Omental fat pad (tissue), 4 donors: ENCODE data around the gene TMEM163. TPM values are rescaled to one million over a fixed set of nuclear protein-coding genes. Genes with fewer than 3 reads are reported as not detected.

Experiments
- ATAC-seq: fragments of 150-250 bp; one replicate; pipeline ENCODE4 v1.9.1; 2016; ENCODE audit warnings: mild to moderate bottlenecking, moderate library complexity; ENCODE audit not compliant: low FRiP score
- DNase-seq: peaks from one replicate; pipeline ENCODE4 v3.0.0-alpha.2; 2019; ENCODE audit warnings: low spot score
- total RNA-seq, 4 donors: library from RNA; depleted of rRNA; stranded (reverse); fragments of >200 nt; gene quantifications; one replicate each; pipeline ENCODE4 v1.1.0, GENCODE V29; 2016
- TF ChIP-seq, protein P1 (sequence below), 3 donors: fragments of 450-650 bp; IDR thresholded peaks; one replicate each; pipeline ENCODE4 v1.5.1; 2016 to 2017; ENCODE audit warnings: antibody characterized with exemption in 3 of 3, mild to moderate bottlenecking in 3 of 3, moderate library complexity in 2 of 3

Gene TMEM163
- total RNA-seq, 4 donors from 2014 or later = 0.28 to 6.4 (median 1.2) TPM

DNA sequence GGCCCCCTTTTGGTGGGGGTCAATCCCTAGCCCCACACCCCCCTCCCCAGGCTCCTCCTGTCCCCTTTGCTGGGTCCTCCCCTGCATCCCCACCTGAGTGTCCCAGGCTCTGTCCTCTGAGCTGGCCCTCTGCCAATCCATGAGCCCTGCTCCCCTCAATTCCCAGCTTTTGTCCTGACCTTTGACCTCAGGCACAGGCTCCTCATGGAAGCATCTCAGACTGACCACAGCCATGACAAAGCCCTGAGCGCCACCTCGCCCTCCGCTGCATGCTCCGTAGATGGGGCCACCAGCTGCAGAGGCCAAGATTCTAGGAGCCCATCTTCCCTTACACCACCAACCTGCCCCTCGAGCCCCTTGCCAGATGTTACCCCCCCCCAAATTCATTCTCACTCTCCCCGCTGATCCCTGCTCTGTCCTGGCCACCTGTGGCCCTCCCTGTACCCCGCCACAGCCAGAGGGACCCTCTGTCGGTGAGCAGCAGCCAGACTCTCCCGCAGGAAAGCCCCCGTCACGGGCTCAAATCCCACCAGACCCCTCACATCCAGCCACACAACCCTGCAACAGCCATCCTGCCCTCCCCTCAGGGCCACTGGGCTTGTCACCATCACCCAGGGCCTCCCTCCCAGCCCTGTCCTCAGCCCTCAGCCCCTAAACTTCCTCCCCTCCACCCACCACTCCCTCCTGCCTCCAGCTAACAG, 258.9 kb downstream of the TMEM163 start:
- DNase-seq (no peak), ATAC-seq (no peak)

DNA sequence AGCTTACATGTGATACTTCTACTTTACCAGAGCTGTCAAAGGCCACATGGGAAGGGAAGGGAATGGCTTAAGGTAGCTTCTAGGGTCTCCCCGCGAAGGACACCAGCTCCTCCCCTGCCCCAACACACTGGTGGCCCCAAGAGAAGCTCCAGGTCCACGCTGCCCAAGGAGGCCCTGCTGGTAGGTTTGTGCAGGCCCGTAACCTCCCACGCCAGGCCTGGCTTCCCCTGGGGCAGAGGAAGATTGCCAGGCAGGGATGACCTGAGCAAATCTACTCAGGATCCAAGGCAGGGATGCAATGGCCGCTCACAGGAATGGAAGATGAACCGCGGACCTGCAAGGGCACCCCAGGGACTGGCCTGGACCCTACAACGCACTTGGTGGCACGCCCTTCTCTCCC, 259.9 kb downstream of the TMEM163 start:
- no peak for DNase-seq
- TF ChIP-seq, protein P1, sequence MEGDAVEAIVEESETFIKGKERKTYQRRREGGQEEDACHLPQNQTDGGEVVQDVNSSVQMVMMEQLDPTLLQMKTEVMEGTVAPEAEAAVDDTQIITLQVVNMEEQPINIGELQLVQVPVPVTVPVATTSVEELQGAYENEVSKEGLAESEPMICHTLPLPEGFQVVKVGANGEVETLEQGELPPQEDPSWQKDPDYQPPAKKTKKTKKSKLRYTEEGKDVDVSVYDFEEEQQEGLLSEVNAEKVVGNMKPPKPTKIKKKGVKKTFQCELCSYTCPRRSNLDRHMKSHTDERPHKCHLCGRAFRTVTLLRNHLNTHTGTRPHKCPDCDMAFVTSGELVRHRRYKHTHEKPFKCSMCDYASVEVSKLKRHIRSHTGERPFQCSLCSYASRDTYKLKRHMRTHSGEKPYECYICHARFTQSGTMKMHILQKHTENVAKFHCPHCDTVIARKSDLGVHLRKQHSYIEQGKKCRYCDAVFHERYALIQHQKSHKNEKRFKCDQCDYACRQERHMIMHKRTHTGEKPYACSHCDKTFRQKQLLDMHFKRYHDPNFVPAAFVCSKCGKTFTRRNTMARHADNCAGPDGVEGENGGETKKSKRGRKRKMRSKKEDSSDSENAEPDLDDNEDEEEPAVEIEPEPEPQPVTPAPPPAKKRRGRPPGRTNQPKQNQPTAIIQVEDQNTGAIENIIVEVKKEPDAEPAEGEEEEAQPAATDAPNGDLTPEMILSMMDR (IDR thresholded peaks at IDR 0.05) = no peak
- ATAC-seq = no peak

More for the DNA sequence above, 258.9 kb downstream of the TMEM163 start:
- TF ChIP-seq, protein P1 (IDR thresholded peaks at IDR 0.05) = no peak

DNA sequence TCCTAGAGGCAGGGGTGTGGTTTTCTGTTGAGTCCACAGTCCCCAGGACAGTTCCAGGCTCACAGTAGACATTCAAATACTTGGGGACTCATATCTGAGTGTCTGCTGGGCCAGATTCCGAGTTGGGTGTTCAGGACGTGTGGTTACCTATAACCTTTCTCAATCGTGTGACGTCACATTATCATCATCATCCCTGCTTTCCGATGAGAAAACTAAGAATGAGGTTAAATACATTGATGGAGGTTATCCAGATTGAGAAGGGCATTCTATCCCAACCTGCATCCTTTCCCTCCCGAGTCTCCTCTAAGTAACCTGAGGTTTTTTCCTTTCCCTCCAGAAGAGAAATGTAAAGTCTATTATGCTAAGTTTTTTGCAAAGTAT, 260.3 kb downstream of the TMEM163 start:
- ATAC-seq = no peak
- no peak for DNase-seq
- TF ChIP-seq, protein P1 (IDR thresholded peaks at IDR 0.05) = no peak

DNA sequence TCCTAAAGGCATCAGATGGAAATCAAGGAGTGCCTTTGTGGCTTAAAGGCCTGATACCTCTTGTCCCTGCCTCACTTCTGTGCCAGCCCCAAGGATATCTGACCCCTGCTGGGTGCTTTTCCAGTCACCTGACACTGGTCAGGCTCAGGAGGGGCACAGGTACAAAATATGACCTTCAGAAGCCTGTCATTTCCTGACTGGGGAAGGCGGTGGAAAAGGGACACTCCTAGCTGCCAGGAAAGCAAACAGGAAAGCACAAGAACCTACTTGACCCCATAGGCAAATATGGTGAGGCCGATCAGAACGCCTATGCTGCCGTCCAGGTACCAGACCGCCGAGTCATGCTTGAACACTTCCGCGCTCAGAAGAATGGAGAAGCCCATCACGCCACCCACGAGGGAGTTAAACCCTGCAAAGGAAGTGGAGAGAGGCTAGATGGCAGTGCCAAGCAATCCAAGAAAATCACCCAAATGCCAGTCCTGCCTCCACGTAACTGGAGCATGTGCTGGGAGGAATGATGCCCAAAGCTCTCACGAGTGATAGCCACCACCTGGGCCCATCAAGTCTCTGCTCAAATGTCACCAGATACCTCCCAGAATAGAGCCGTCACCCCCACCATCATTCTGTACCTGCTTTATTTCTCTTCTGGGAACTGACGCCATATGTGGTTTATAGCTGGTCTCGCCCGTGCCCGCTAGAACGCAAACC, 260.9 kb downstream of the TMEM163 start:
- TF ChIP-seq, protein P1 (IDR thresholded peaks at IDR 0.05) = no peak
- ATAC-seq = no peak
- no peak for DNase-seq

DNA sequence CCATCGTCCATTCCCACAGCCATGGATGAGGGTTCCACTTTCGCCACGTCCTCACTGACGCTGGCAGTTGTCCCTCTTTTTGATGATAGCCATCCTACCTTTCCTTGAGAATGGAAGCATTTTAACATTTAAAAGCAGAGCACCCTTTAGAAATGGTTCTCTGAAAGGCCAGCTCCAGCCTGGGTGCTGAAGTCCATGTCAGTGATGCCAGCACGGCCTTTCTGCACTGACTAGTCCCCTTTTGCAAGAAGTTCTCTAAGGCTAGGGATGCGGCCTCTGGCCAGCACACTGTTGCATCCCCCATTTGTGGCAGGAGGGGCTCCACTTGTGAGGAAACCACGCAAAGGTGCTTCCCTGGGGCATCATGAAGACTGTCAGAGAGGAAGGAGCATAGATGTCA, 261.4 kb downstream of the TMEM163 start:
- ATAC-seq (no peak), DNase-seq (no peak)
- TF ChIP-seq, protein P1 (IDR thresholded peaks at IDR 0.05) = no peak

DNA sequence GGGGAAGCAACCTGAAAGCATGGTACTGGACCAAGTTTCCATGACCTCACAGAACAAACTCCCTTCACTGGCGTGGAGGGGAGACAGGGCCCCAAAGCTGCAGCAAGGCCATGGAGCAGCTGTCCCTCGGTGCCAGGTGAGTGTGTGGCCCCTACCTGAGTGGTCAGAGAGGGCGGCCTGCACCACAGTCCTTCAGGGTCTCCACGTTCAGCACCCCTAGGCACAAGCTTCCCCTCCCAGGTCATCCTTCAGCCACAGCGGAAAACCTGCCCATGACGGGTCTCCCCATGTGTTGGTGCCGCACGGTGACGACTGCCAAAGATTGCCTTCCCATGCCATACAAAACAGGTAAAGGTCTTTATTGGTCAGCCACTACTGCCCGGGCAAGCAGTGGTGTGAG, 263.4 kb downstream of the TMEM163 start:
- TF ChIP-seq, protein P1 (IDR thresholded peaks at IDR 0.05) = no peak
- ATAC-seq (no peak), DNase-seq (no peak)

DNA sequence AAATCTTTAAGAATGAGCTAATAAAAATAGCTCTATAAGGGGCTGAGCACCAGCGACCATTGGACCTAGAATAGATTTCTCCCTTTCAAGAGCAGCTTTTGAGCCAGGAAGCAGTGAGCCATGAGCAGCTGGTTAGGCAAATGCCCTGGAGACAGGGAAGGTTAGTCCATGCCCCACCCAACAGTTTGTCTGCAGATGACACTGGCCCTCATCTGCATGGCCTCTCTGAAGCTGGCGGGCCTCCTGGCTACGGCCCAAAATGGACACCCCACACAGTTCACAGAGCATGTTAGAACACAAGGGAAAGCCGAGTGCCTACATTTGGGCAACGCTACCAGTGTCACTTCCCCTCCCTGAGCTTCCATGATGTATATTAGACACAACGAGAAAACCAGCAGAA, 263.9 kb downstream of the TMEM163 start:
- no peak for ATAC-seq
- no peak for DNase-seq
- TF ChIP-seq, protein P1 (IDR thresholded peaks at IDR 0.05) = no peak
